ENCODE data around the gene PIEZO2.

The PIEZO2 gene

DNA sequence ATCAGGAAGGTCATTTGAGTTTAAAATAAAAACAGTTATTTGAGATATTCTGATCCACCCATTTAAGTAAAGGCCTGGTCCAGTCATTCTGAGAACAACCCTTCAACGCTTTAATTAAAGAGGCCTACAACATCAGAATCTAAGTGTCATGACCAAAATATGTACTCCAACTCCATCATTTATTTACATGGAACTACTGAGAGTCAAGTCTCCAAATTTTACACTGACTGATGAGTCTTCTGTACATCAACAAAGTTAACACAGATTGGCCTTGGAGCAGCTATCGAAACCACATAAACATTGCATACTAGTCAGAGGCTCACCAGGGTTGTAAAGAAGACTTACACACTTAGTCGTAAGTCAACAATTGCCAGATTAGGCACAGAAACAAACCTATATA, 37.1 kb downstream of the PIEZO2 start:
- DNase-seq = no peak

DNA sequence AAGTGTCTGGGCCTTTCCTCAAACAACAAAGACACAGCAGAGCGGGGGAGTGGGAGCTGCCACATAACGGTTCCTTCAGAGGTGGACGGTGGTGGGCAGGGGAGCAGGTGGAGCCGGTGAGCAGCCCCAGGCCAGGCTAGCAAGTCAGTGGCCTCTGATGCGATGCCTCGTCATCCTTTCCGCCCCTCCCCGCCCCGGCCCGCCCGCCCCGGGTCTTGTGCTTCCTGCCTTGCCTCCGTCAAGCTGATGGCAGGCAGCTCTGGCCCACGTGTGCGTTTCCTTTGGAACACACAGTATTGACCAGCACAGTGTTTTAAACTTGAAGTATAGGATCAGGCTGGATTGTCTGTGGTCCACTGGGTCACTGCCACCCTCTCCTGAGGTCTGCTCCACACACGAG, 38.9 kb downstream of the PIEZO2 start:
- DNase-seq = no peak

DNA sequence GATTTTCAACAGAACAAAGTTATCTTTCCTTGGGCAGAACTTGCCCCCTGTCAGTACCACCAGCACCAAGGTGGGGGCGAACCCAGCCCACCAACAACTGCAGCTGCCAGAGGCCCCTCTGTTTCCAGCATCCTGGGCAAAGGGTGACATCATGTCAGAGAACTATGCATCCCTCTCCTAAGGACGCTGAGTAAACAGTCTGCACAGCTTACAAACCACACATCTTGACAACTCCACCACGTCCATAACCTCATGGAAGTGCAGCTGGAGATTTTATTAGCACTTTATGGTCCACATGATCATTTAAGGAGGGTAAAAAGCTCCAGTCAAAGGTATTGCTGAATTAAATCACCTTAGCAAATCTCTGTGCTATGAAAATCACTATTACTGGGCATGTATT, 40.4 kb downstream of the PIEZO2 start:
- DNase-seq = no peak

DNA sequence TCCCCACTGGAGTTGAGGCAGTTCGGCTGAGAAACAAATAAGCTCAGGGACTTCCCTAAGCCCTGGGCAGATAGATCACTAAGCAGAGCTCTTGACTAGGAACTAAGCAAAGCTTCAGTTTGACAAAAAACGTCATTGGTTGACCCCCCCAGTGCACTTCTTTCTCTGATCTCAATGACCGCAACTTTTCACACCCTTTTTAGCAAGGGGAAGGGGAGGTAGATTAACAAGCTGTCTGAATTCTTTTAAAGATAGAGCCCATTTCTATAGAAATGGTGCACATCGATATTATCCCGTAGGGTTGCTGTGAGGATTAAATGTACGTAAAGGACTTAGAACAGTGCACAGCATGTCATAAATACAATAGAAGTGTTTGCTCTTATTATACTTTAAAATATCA, 42.5 kb downstream of the PIEZO2 start:
- no peak for DNase-seq

DNA sequence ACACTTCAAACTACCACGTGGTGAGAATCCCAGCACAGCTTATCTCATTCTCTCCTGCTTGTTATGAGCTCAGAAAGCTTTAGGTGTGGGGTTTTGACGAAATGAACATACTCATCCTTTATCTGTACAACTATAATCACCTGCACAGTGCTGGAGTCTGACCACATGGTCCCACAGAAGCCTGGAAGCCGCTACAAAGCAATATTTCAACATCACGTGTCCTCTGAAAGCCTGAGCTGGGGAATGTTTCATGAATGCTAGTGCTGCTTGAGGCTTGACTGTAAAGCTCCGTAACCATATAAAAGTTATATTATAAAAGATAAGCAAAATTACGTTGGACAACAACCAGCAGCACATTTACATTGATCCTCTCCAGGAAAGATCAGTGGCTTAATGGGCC, 43.9 kb downstream of the PIEZO2 start:
- no peak for DNase-seq

DNA sequence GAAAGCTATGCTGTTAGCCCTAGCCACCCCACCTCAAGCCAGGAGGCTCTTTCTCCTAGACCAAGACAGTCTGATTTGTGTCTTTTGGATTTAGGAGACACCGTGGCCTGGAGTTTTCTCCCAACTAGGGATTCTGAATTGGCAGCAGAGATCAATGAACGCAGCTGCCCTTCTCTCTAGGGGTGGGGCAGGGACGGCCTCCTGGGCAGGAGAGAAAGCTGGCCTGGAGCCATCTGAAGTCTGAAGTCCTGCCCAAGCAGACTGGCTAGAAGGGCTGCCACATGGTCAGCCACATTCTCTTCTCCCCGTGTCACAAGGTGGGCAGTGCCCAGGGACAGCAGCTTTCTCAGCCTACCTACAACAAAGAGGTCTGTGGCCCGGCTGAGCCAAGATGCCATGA, 45.1 kb downstream of the PIEZO2 start:
- DNase-seq = no peak

DNA sequence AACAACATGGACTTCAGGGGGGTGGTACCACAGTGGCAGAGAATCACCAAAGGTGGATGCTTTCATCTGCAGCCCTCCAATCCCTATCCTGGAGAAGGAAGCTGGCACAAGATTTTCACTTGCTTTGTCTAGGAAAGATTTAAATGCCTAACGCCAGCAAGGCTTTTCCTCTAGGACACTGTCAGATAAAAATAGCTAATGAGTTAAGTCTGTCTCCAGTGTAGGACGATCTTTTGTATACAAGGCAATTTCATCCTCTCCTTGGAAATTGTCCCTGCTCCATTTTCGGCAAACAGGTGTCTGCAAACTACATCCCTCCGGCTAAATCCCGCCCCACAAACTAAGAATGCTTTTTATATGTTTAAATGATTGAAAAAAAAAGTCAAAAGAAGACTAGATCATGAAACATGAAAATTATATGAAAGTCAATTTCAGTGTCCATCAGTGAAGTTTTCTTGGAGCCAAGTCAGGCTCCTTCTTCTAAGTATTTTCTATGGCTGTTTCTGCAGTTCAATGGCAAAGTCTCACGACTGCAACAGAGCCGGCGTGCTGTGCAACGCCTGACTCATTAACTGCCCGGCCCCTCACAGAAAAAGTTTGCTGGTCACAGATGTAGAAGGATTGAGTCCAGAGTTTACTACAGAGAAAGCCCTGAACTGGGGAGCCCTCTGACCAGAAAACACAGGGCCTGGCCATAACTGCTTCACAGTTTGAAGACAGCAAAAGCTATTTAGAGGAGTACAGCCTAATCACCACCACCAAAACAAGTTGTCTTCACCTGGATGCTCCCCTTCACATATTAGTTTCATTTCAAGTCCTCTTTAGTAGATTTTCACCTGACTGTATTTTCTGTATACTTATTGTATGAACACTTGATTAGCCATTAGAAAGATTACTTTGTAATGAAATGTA, 52.3 kb downstream of the PIEZO2 start:
- no peak for DNase-seq

DNA sequence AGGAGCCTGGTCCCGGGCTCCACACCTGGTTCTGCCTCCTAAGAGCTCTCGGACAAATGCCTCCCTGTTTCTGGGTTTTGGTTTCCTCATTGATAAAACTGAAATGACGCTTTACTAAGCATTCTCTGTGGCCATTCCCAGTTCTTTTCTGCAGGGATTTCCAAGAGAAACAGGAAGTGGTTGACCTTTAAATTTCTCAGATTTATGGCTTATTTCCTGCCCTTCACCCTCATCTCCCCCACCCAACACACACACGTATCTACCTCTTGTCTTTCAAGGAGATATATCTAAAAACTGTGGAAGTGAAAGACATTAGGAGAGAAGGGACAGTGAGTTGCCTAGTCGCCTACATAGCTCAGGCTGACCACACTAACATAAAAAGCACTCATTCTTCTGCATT, 53.0 kb downstream of the PIEZO2 start:
- DNase-seq = no peak

DNA sequence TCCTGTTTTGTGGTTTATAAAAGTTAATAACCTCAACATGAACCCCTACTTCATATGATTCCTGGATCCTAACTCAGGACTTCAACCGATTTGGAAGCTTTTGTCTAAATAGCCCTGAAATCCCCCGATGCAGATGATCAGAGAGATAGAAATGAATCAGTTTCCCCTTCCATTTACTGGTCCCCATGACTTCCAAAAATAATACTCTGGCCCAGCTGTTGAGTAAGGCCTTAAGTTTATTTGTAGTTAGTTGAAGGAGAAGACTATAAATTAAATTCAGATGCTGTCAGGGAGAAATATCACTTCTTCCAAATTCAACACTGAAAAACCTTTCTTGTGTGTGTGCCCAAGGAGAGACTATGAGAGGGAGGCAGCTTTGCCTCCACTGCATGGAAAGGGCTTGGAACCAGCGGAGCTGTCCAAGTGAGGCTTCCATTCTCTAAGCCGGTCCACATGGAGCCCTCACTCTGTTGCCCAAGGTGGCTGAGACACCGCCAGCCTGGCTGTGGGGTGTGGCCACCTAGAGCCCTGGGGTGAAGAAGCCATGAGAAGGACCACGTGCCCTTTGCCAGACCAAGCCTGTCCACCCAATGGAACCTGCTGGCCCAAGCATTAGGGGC, 53.6 kb downstream of the PIEZO2 start:
- DNase-seq = no peak

DNA sequence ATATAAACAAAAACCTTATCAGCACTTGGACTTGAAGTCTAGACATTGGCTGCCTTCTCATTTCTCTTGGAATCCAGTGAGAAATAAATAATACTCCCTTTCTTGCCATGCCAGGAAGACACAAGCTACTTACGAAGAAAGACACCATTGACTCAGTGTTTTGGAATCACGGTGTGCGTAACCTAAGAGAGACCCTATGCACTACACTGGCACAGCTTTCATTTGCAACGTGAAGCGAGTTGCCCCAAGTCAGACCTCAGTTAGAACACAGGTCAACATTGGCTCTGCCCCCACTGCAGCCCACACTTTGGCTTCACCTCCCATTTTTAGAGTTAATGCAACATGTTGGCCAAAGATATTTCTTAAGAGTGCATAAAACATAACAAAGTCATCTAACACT, 54.2 kb downstream of the PIEZO2 start:
- DNase-seq = no peak

DNA sequence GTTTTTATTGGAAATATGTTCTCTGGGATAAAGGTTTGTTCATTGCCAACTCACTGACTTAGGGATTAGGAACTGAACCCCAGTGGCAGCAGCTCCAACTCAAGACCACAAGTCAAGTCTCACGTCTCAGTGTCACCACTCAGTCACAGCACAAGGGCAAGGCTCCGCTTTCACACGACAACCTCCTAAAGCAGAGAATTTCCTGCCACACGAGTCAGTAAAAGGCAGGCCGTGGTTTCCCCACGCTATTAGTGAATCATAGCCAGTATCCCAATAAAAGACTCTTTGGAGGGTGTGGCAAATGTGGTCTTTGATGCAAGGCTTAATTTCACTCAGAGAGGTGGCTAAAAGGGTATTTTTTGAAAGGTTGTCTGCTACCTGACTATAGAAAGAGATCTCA, 57.6 kb downstream of the PIEZO2 start:
- DNase-seq = no peak

DNA sequence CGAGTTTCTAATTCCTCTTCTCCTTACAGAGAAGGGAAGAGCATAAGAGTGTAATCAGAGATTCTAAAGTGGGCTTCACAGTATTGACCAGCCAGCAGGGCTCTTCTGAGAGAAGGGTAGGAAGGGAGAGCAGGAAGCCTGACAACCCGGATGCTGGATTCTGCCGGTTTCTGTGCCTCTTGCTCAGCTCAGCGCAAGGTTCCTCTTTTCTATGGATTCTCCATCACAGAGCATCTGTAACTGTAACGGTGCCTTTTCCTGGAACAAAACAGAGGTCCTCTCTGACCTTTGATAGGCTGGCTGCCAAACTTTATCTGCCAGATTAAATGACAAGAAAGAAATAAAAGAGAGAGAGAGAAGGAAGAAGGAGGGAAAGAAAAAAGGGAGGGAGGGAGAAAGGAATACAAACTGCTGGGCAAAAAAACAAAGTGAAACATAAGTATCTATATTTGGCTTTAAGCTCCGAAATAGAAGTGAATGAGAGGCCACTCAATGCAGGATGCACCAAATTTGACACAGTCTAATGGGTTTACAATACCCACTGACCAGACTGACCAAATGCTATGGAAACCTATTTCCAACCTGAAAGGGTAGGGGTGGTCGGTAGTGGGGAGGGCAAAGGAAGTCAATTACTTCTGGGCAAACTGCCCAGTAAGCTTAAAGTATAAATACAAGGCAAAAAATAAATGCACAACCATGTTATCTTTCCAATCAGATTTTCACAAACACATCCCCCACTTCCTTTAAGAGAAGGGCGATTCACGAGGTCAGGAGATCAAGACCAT, 59.2 kb downstream of the PIEZO2 start:
- DNase-seq = peak; percentile 12

DNA sequence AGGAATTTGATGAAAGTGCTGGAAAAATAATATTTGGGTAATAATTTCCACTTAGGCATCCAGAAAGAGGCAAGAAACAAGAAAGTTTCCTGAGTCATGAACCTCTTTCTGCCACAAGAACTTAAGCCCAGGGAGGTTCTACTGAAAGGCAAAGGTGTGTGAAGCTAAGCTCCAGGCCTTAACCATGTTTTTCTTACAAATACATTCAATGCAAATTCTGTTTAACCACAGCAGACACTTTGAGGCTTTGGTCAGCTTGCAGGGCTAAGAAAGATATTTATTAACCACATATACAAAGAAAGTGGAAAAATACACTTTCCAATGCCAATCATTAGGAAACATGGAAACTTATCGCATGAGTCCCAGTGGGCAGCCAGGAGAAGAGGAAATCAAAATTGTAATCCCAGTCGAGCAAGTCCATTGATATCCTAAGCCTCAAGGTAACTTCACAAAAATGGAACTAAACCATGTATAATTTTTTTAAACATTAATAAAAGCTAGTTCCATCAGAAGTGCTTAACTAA, 68.3 kb downstream of the PIEZO2 start:
- no peak for DNase-seq

DNA sequence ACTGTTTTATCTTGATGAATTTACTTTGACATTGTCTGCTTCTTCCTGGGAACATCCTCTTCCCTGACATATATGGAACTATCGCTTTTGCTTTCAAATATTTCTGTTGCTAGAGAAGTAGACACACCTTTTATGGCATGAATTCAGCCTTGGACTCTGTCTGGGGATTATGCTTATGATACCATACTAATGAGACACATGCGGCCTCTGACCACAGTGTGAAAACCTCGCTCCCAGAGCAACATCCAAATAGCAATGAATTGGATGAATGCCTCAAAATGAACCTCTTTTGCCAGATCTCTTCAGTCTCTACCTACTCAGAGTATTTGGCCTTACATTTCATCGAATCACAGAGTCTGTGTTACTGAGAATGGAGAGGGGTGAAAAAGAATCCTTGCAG, 70.9 kb downstream of the PIEZO2 start:
- DNase-seq = no peak

DNA sequence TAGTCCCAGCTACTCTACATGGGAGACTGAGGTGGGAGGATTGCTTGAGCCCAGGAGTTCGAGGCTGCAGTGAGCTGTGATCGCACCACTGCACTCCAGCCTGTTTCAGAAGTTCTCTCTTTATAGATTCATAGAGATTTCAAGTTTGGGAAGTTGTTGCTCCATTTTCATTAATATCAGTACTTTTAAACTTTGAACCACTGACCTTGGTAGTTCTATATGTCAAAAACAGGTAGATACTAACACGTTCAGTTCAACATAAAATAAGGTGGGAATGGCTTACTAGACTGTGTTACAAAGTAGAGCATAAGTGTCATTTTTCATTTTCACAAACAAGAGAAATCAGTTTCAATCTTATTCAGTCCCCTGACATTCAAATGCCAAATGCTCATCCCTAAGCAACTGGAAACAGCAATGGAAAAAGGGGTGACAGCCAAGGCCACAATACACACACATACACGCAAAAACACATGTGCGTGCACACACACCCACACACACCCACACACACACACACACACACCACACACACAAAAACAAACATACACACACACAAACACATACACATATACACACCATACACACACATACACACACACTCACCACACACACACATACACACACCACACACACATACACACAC, 71.7 kb downstream of the PIEZO2 start:
- no peak for DNase-seq

DNA sequence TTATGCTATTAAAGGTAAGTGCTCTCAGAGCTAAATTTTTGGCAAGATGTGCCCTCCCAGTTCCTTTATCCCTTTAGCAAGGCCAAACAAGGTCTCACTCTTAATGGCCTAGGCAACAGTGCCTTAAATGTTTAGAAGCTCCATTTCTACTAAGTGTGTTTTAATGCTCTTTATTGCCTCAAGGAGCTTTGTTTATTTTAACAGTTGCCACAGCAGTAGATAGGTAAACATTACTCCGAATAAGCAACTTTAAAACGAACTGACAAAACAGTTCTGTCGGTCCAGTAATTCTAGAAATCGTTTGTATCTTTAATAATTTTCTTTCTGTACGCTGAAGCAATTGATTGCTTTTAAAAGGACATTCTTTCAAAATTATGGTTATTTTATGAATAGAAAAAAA, 74.5 kb downstream of the PIEZO2 start:
- no peak for DNase-seq

DNA sequence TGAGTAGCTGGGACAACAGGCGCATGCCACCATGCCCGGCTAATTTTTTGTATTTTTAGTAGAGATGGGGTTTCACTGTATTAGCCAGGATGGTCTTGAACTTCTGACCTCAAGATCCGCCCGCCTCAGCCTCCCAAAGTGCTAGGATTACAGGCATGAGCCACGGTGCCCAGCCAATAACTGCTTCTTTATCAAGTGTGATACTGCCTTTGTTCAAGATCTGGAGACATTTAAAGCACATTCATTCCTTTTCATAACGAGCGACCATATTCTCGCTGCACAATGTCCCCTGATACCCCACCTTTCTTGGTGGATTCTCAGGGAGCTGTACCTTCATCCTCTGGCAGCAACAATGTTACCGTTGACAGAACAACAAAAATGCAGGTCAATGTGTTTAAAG, 75.4 kb downstream of the PIEZO2 start:
- DNase-seq = no peak

DNA sequence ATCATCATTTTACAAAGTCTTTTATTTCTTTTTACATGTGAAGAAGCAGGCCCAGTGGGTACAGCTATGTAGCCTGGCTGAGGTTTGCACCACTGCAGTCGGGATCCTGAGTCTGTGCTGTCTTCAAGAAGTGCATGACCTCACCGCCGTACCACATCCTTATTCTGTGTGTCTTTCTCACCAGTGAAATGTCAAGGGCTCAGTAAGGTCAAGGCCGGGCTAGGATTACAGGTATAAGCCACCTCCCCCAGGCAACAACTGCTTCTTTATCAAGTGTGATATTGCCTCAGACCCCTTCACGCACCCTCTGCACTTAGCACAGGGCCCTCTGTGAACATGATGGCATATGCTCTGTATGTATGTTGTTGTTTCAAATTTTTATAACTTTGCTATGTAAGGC, 76.7 kb downstream of the PIEZO2 start:
- DNase-seq = no peak

DNA sequence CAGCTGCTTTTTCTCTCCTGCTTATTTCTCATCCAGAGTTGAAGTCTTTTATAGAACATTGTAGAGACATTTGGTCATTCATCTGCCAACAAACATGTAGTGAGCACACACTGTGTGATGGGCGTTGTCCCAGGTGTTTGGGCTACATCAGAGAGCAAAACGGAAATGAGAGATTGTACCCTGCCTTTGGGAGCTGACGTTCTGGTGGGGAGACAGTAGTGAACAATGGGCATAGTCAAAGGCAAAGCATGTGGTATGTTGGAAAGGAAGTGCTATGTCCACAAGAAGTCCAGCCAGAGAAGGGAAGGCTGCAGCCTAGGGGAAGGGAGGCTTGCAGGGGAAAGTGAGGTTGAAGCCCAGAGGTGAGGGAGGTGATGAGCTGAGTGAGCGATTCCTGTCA, 78.1 kb downstream of the PIEZO2 start:
- no peak for DNase-seq

DNA sequence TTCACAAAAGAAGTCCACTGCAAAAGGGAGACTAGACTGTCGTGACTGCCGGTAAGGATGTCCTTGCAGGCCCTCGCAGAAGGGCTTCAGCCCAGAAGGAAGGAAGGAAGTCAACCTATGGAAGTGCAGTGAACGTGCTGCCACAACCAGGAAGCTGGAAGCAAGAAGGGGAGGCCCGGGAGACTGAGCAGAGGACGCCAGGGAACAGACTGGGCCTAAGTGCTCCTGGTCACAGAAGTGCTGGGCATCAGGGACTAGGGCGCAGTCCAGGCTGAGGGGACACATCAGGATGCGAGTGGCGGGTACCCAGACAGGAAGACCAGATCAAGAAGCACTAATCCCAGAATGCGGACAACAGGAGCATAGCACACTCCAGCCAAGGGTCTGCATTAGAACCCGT, 78.8 kb downstream of the PIEZO2 start:
- DNase-seq = no peak

DNA sequence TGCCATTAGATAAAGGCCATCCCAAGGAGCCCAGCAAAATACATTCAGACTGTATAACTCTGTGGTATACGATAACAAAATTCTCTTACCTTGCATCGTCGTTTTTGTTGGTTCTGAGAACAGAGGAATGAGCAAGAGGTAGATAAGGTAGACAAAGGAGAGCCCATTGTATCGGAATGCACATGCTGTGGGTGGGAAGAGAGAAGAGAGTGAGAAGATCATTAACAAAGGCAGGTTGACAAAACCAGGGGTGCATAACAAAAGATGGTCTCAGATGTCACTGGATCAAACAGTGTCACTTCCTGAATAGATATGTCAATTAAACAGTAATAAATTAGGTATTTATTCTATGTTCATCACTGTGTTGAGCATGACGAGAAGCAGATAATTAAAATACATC, 83.3 kb downstream of the PIEZO2 start:
- DNase-seq = no peak

DNA sequence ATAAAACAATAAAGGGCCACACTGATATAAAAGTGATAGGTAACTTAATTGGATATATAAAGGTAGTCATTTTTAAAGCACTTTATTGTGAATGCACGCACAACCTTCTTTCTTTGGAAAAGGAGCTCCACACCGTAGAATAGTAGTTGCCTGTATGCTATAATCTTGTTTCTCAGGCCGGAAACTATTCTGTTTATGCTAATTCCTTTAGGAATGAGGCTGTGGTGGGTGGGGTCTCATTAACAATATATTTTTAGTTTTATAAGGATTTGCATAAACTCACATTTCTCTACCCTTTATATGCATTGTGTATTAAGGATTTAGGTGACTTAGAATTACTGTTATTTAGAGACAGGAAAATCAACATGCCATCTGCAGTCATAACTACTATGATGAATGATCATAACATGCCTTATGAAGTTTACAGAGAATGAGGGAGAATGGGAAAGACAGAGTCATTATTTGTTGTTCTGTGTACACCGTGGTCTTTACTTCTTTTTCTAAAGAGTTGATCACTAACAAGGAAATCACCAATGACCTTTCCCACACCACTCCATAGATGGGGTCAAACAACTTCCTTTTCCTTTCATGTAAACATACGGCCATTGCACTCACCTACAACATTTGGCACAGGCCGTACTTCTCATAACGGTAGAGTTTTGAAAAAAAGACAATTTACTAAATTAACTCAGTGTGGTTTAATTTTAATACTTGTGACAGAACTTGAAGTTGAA, 84.5 kb downstream of the PIEZO2 start:
- DNase-seq = no peak

All from right kidney (tissue), 1 donor.